Peyer's patch (tissue), 4 donors: ENCODE measurements around the gene MPC1.

Experiments used
- POLR2A ChIP-seq, 2 donors: fragments of 450-650 bp; IDR thresholded peaks; one replicate each; pipeline ENCODE4 v1.5.1; 2017; ENCODE audit warnings: antibody characterized with exemption in 2 of 2, mild to moderate bottlenecking in 2 of 2, moderate library complexity in 2 of 2
- TF ChIP-seq, protein P1 (sequence below), 6 experiments: fragments of 450-650 bp in 4 of 6; fragments of 200-600 bp in 2 of 6; sonication (generic) in 1 of 6; IDR thresholded peaks; one replicate each; pipeline ENCODE4 v1.5.1; 2017 to 2019; ENCODE audit warnings: antibody characterized with exemption in 6 of 6, mild to moderate bottlenecking in 3 of 6, moderate library complexity in 1 of 6

DNA sequence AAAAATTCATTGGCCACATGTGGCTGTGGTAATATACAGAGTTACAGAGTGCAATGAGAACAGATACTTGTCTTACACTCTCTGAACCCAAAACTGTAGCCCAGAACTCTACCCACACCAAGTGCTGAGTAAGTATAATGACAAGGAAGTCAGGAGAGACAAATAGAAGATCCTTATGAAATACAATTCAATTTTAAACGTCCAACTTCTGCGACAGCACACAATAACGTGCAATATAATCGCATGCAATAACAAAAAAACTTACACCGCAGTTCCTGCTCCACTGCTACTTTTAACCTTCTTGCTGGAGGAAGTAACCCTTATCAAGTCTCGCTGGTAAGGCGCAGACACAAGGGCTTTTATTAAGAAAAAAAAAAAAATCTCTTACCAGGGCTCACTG, 41.3 kb downstream of the MPC1 start:
- TF ChIP-seq POLR2A (IDR thresholded peaks at IDR 0.05) = no peak
- TF ChIP-seq, protein P1, sequence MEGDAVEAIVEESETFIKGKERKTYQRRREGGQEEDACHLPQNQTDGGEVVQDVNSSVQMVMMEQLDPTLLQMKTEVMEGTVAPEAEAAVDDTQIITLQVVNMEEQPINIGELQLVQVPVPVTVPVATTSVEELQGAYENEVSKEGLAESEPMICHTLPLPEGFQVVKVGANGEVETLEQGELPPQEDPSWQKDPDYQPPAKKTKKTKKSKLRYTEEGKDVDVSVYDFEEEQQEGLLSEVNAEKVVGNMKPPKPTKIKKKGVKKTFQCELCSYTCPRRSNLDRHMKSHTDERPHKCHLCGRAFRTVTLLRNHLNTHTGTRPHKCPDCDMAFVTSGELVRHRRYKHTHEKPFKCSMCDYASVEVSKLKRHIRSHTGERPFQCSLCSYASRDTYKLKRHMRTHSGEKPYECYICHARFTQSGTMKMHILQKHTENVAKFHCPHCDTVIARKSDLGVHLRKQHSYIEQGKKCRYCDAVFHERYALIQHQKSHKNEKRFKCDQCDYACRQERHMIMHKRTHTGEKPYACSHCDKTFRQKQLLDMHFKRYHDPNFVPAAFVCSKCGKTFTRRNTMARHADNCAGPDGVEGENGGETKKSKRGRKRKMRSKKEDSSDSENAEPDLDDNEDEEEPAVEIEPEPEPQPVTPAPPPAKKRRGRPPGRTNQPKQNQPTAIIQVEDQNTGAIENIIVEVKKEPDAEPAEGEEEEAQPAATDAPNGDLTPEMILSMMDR (IDR thresholded peaks at IDR 0.05) = no peak
